Measurements from ENCODE around the gene TMEM220. TPM values are rescaled to one million over a fixed set of nuclear protein-coding genes. Genes with fewer than 3 reads are reported as not detected.
A peak's percentile ranks its signal among the peaks of the same experiment; 100 is the strongest.

Gene TMEM220
- total RNA-seq, 1 donor from 2014 or later: 0.28 TPM

GRCh38 chr17:10758062-10758461 is 28.2 kb upstream of the TMEM220 start:
- Mint-ChIP-seq H3K36me3 (peaks cover 4% of the 10 kb centered on the region), H3K27me3 (ENCODE audit: insufficient read depth, low read depth) (peaks cover 14% of the 10 kb centered on the region), H3K4me1 (peaks cover 38% of the 10 kb centered on the region), H3K4me3 (no peak overlapping the region), H3K27ac (peak overlapping the region; percentile 29), H3K9me3 (no peaks in the 10 kb centered on the region)
- no peak for DNase-seq (ENCODE audit: low spot score)
- Histone ChIP-seq H3K9me3 (ENCODE audit: low read depth) (no peaks in the 10 kb centered on the region), H3K4me2 (no peak overlapping the region), H3K36me3 (no peaks in the 10 kb centered on the region), H2AFZ (replicated peaks) (no peak overlapping the region), H3K9ac (no peak overlapping the region), H3K79me2 (ENCODE audit: low read depth) (no peaks in the 10 kb centered on the region), H3K4me1 (peaks cover 29% of the 10 kb centered on the region), H3K27me3 (no peaks in the 10 kb centered on the region), H3F3A (ENCODE audit: low read depth) (peaks cover 20% of the 10 kb centered on the region), H3K4me3 (no peak overlapping the region), H3K27ac (no peak overlapping the region), H4K20me1 (ENCODE audit: low read depth) (no peaks in the 10 kb centered on the region)
- TF ChIP-seq EZH2 (IDR thresholded peaks at IDR 0.05): no peak
- TF ChIP-seq EZH2phosphoT487 (IDR thresholded peaks at IDR 0.05): no peak
- TF ChIP-seq CTCF (IDR thresholded peaks at IDR 0.05): no peak

- Histone ChIP-seq H3K4me3 (no peak overlapping the region), H3K4me2 (no peak overlapping the region), H4K20me1 (ENCODE audit: low read depth) (no peaks in the 10 kb centered on the region), H3K9ac (no peak overlapping the region), H3K9me3 (ENCODE audit: low read depth) (no peaks in the 10 kb centered on the region), H3K27ac (no peak overlapping the region), H2AFZ (replicated peaks) (no peak overlapping the region), H3K4me1 (peaks cover 29% of the 10 kb centered on the region), H3K36me3 (no peaks in the 10 kb centered on the region), H3K79me2 (ENCODE audit: low read depth) (no peaks in the 10 kb centered on the region), H3K27me3 (no peaks in the 10 kb centered on the region), H3F3A (ENCODE audit: low read depth) (peaks cover 20% of the 10 kb centered on the region)
- DNase-seq (ENCODE audit: low spot score): no peak
- no peak overlapping the region for H3K4me3 Mint-ChIP-seq
- peaks cover 14% of the 10 kb centered on the region for H3K27me3 Mint-ChIP-seq (ENCODE audit: insufficient read depth, low read depth)
- TF ChIP-seq EZH2 (IDR thresholded peaks at IDR 0.05): no peak
- TF ChIP-seq EZH2phosphoT487 (IDR thresholded peaks at IDR 0.05): no peak
- no peak for TF ChIP-seq CTCF (IDR thresholded peaks at IDR 0.05)
- peaks cover 4% of the 10 kb centered on the region for H3K36me3 Mint-ChIP-seq
- no peaks in the 10 kb centered on the region for H3K9me3 Mint-ChIP-seq
- H3K27ac Mint-ChIP-seq: peak overlapping the region; percentile 29
- H3K4me1 Mint-ChIP-seq: peaks cover 38% of the 10 kb centered on the region
Measured at GRCh38 chr17:10757647-10758046, 27.8 kb upstream of the TMEM220 start.

GRCh38 chr17:10757067-10757466 is 27.2 kb upstream of the TMEM220 start:
- H3K27ac ChIP-seq: no peak overlapping the region
- DNase-seq (ENCODE audit: low spot score): no peak
- Mint-ChIP-seq H3K9me3 (no peaks in the 10 kb centered on the region), H3K27me3 (ENCODE audit: insufficient read depth, low read depth) (peaks cover 14% of the 10 kb centered on the region), H3K27ac (no peak overlapping the region), H3K36me3 (peaks cover 4% of the 10 kb centered on the region), H3K4me3 (no peak overlapping the region), H3K4me1 (peaks cover 42% of the 10 kb centered on the region)
- no peak overlapping the region for H3K4me3 ChIP-seq
- TF ChIP-seq CTCF (IDR thresholded peaks at IDR 0.05): no peak
- no peak for TF ChIP-seq EZH2 (IDR thresholded peaks at IDR 0.05)
- no peak for TF ChIP-seq EZH2phosphoT487 (IDR thresholded peaks at IDR 0.05)
- H3K79me2 ChIP-seq (ENCODE audit: low read depth): no peaks in the 10 kb centered on the region
- H3K27me3 ChIP-seq: no peaks in the 10 kb centered on the region
- H3K4me1 ChIP-seq: peaks cover 29% of the 10 kb centered on the region
- H3K9me3 ChIP-seq (ENCODE audit: low read depth): no peaks in the 10 kb centered on the region
- H4K20me1 ChIP-seq (ENCODE audit: low read depth): no peaks in the 10 kb centered on the region
- H3K4me2 ChIP-seq: no peak overlapping the region
- H3F3A ChIP-seq (ENCODE audit: low read depth): peaks cover 20% of the 10 kb centered on the region
- H3K9ac ChIP-seq: no peak overlapping the region
- H3K36me3 ChIP-seq: no peaks in the 10 kb centered on the region
- H2AFZ ChIP-seq (replicated peaks): no peak overlapping the region
